Keratinocyte (primary cell): ENCODE results near the gene SYPL2. TPM values are rescaled to one million over a fixed set of nuclear protein-coding genes. Genes with fewer than 3 reads are reported as not detected.
A peak's percentile ranks its signal among the peaks of the same experiment; 100 is the strongest.
"Not testable (repeated sequence)": the region's sequence is repeated elsewhere in the genome, so short reads cannot be mapped to it uniquely, and the experiment has no call there.

Experiments used
- DNase-seq: peaks from one replicate; pipeline ENCODE4 v3.0.0-alpha.2; 2011; ENCODE audit warnings: low read depth, missing footprints, low spot score
- FAIRE-seq: peaks from 2 replicates; lab custom pipeline; 2011; peaks lifted over from hg19 to GRCh38; lab: Jason Lieb, UNC
- H2AFZ ChIP-seq: 2 replicates; pipeline ENCODE4 v1.6.0; 2012; ENCODE audit warnings: low read length, control low read depth, inconsistent platforms; ENCODE audit not compliant: control insufficient read depth
- H3K27ac ChIP-seq: 2 replicates; pipeline ENCODE4 v1.5.1; 2011; ENCODE audit warnings: low read length; ENCODE audit not compliant: control insufficient read depth, insufficient read depth
- H3K27me3 ChIP-seq: 3 replicates; pipeline ENCODE4 v1.6.0; 2011; ENCODE audit warnings: low read length; ENCODE audit not compliant: control insufficient read depth, insufficient read depth; ENCODE audit errors: extremely low read depth
- H3K36me3 ChIP-seq, 2 experiments: 2 replicates in 1 of 2; 3 replicates in 1 of 2; pipeline ENCODE4 v1.5.1; 2011; ENCODE audit warnings: low read length in 2 of 2, mild to moderate bottlenecking in 1 of 2; ENCODE audit not compliant: control insufficient read depth in 2 of 2, insufficient read depth in 2 of 2; ENCODE audit errors: extremely low read depth in 1 of 2
- H3K4me1 ChIP-seq: 3 replicates; pipeline ENCODE4 v1.5.1; 2011; ENCODE audit warnings: low read length; ENCODE audit not compliant: control insufficient read depth, insufficient read depth; ENCODE audit errors: extremely low read depth
- H3K4me2 ChIP-seq: 3 replicates; pipeline ENCODE4 v1.6.0; 2011; ENCODE audit warnings: low read depth, low read length; ENCODE audit not compliant: control insufficient read depth, insufficient read depth; ENCODE audit errors: extremely low read depth
- H3K4me3 ChIP-seq, 3 experiments: fragments of 200-600 bp in 1 of 3; sonication (generic) in 1 of 3; 2 replicates in 2 of 3; 3 replicates in 1 of 3; pipeline ENCODE4 v1.5.1; 2011 to 2016; ENCODE audit warnings: low read length in 3 of 3, mild to moderate bottlenecking in 3 of 3, control low read depth in 2 of 3, inconsistent platforms in 1 of 3, low read depth in 1 of 3, mixed read lengths in 1 of 3, mixed run types in 1 of 3, moderate library complexity in 1 of 3; ENCODE audit not compliant: control insufficient read depth in 2 of 3, insufficient read depth in 2 of 3; ENCODE audit errors: extremely low read depth in 1 of 3
- H3K79me2 ChIP-seq: 2 replicates; pipeline ENCODE4 v1.6.0; 2012; ENCODE audit warnings: low read length; ENCODE audit not compliant: control insufficient read depth, insufficient read depth
- H3K9ac ChIP-seq: 3 replicates; pipeline ENCODE4 v1.6.0; 2011; ENCODE audit warnings: low read length; ENCODE audit not compliant: control insufficient read depth, insufficient read depth; ENCODE audit errors: extremely low read depth
- H3K9me1 ChIP-seq: 3 replicates; pipeline ENCODE4 v1.6.0; 2011; ENCODE audit warnings: low read length; ENCODE audit not compliant: control insufficient read depth, insufficient read depth; ENCODE audit errors: extremely low read depth
- H3K9me3 ChIP-seq: 2 replicates; pipeline ENCODE4 v1.5.1; 2012; ENCODE audit warnings: low read depth, low read length; ENCODE audit not compliant: control insufficient read depth
- H4K20me1 ChIP-seq: 3 replicates; pipeline ENCODE4 v1.6.0; 2011; ENCODE audit warnings: low read length; ENCODE audit not compliant: control insufficient read depth, insufficient read depth; ENCODE audit errors: extremely low read depth
- EZH2 ChIP-seq: IDR thresholded peaks from one replicate; pipeline ENCODE4 v1.6.1; 2012; ENCODE audit warnings: inconsistent platforms, mild to moderate bottlenecking, low read length, moderate library complexity
- dilution Hi-C: fragments of 300-500 bp; cut with MboI; formaldehyde crosslinking; loops from one replicate; pipeline ENCODE4 v1.7.0; 2020; ENCODE audit warnings: low sequenced_read_pairs; ENCODE audit not compliant: extremely low pct_ligation_motif_present
- polyA plus RNA-seq, 5 experiments: library from polyadenylated mRNA; depleted of rRNA in 3 of 5; stranded (reverse) in 3 of 5; stranded (forward) in 1 of 5; unstranded in 1 of 5; fragments of >200 nt; gene quantifications; 1 replicate in 1 of 5; 2 replicates in 3 of 5; 3 replicates in 1 of 5; pipeline versions ENCODE4 v1.2.1 to v1.2.3, GENCODE V29; 2011 to 2012; ENCODE audit warnings: missing spikeins in 2 of 5, low read depth in 1 of 5, low replicate concordance in 1 of 5
- TF ChIP-seq, protein P1 (sequence below), 3 experiments: IDR thresholded peaks in 1 of 3; conservative IDR thresholded peaks in 1 of 3; optimal IDR thresholded peaks in 1 of 3; 2 replicates in 2 of 3; 3 replicates in 1 of 3; pipeline versions ENCODE3 to v1.5.1; 2011; ENCODE audit warnings: low read length in 3 of 3, mild to moderate bottlenecking in 3 of 3, moderate library complexity in 2 of 3, control low read depth in 1 of 3, inconsistent platforms in 1 of 3; ENCODE audit not compliant: insufficient read depth in 2 of 3; ENCODE audit errors: extremely low read depth in 1 of 3

The SYPL2 gene
- polyA plus RNA-seq, 1 donor (not counting 4 experiments of a cell fraction or from before 2014, with no cell fraction given) = not detected

DNA sequence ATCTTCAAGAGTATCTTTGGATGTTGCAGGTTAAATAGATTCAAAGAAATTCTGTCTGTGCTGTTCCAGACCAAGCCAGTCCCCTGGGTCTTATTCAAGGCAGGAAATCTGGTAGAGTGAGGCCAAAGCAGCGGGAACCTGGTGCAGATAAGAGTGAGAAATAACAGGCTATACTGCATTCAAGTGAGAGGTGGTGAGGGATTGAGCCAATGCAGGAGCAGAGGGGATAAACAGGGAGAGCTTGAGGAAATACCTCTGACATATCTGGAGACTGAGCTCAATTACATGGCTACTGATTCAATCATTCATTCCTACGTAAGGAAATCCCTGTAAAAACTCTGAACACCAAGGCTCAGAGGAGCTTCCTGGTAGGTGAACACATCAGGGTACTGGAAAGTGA, 22.9 kb upstream of the SYPL2 start:
- no peaks in the 10 kb centered on the region for H4K20me1 ChIP-seq
- DNase-seq (no peak), FAIRE-seq (no peak)
- no peaks in the 10 kb centered on the region for H3K79me2 ChIP-seq
- H3K4me2 ChIP-seq = no peak overlapping the region
- dilution Hi-C loops = no loop called here
- H3K4me1 ChIP-seq = no peaks in the 10 kb centered on the region
- TF ChIP-seq, protein P1, sequence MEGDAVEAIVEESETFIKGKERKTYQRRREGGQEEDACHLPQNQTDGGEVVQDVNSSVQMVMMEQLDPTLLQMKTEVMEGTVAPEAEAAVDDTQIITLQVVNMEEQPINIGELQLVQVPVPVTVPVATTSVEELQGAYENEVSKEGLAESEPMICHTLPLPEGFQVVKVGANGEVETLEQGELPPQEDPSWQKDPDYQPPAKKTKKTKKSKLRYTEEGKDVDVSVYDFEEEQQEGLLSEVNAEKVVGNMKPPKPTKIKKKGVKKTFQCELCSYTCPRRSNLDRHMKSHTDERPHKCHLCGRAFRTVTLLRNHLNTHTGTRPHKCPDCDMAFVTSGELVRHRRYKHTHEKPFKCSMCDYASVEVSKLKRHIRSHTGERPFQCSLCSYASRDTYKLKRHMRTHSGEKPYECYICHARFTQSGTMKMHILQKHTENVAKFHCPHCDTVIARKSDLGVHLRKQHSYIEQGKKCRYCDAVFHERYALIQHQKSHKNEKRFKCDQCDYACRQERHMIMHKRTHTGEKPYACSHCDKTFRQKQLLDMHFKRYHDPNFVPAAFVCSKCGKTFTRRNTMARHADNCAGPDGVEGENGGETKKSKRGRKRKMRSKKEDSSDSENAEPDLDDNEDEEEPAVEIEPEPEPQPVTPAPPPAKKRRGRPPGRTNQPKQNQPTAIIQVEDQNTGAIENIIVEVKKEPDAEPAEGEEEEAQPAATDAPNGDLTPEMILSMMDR (optimal IDR thresholded peaks at IDR 0.05 in 1 of 3, IDR thresholded peaks at IDR 0.05 in 1 of 3, conservative IDR thresholded peaks at IDR 0.05 in 1 of 3; ENCODE audit: extremely low read depth in 1 of 3, insufficient read depth in 2 of 3, low read length in 3 of 3) = no peak
- TF ChIP-seq EZH2 = no peak
- no peak overlapping the region for H3K4me3 ChIP-seq
- no peak overlapping the region for H3K9ac ChIP-seq
- H3K9me1 ChIP-seq = no peaks in the 10 kb centered on the region
- H3K27ac ChIP-seq = no peak overlapping the region
- peaks cover 20% of the 10 kb centered on the region for H3K27me3 ChIP-seq
- no peak overlapping the region for H2AFZ ChIP-seq
- no peaks in the 10 kb centered on the region for H3K36me3 ChIP-seq
- H3K9me3 ChIP-seq = no peaks in the 10 kb centered on the region

DNA sequence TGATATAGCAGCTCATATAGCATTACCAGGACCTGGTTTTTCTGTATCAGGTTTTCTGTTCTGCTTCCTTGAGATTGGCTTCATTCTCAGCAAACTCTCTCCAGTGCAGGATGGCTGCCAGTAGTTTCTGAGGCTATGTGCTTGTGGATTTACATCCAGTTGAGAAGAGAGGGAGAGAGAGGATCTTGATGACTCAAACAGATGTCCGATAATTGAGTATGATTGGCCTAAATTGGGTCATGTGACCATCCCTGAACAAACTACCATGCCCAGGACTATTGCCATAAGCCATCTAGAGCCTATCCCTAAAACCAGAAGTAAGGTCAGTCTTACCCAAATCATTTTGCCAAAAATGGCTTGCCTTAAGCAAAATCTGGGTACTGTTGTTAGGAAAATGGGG, 22.0 kb upstream of the SYPL2 start:
- FAIRE-seq = no peak
- TF ChIP-seq, protein P1 (optimal IDR thresholded peaks at IDR 0.05 in 1 of 3, IDR thresholded peaks at IDR 0.05 in 1 of 3, conservative IDR thresholded peaks at IDR 0.05 in 1 of 3; ENCODE audit: extremely low read depth in 1 of 3, insufficient read depth in 2 of 3, low read length in 3 of 3) = no peak
- TF ChIP-seq EZH2 = peak; percentile 10
- H3K36me3 ChIP-seq = no peaks in the 10 kb centered on the region
- no peaks in the 10 kb centered on the region for H3K9me1 ChIP-seq
- H3K4me3 ChIP-seq = no peak overlapping the region
- no peaks in the 10 kb centered on the region for H4K20me1 ChIP-seq
- H3K4me1 ChIP-seq = no peaks in the 10 kb centered on the region
- H3K79me2 ChIP-seq = no peaks in the 10 kb centered on the region
- H3K27me3 ChIP-seq = peaks cover 20% of the 10 kb centered on the region
- no peak overlapping the region for H3K9ac ChIP-seq
- dilution Hi-C loops = no loop called here
- no peak for DNase-seq
- no peak overlapping the region for H2AFZ ChIP-seq
- no peak overlapping the region for H3K4me2 ChIP-seq
- no peaks in the 10 kb centered on the region for H3K9me3 ChIP-seq
- no peak overlapping the region for H3K27ac ChIP-seq

GRCh38 chr1:109445949-109446695, 20.2 kb upstream of the SYPL2 start:
- H3K4me2 ChIP-seq, FAIRE-seq, H3K79me2 ChIP-seq, H3K27ac ChIP-seq, dilution Hi-C loops, H3K36me3 ChIP-seq, H2AFZ ChIP-seq, H3K9me3 ChIP-seq, H3K9me1 ChIP-seq, H3K4me1 ChIP-seq, H4K20me1 ChIP-seq, H3K4me3 ChIP-seq, DNase-seq, H3K9ac ChIP-seq: not testable (repeated sequence)
- peaks cover 20% of the 10 kb centered on the region for H3K27me3 ChIP-seq
